Breast epithelium (tissue), 4 donors: ENCODE measurements around the gene WIPI1. TPM values are rescaled to one million over a fixed set of nuclear protein-coding genes. Genes with fewer than 3 reads are reported as not detected.

Experiments
- DNase-seq, 2 donors: peaks; one replicate each; pipeline ENCODE4 v3.0.0-alpha.2; 2019; ENCODE audit warnings: low spot score in 2 of 2
- H3K27ac ChIP-seq, 2 donors: fragments of 200-600 bp; sonication (generic) in 1 of 2; one replicate each; pipeline ENCODE4 v1.5.1; 2016 to 2019; ENCODE audit warnings: mild to moderate bottlenecking in 1 of 2
- H3K27me3 ChIP-seq, 2 donors: fragments of 200-600 bp; sonication (generic) in 1 of 2; one replicate each; pipeline versions ENCODE4 v1.5.1 to v1.6.0; 2017 to 2019; ENCODE audit warnings: control low read depth in 1 of 2, mild to moderate bottlenecking in 1 of 2
- H3K36me3 ChIP-seq: fragments of 200-600 bp; one replicate; pipeline ENCODE4 v1.5.1; 2019
- H3K4me1 ChIP-seq, 2 donors: fragments of 200-600 bp; sonication (generic); one replicate each; pipeline ENCODE4 v1.5.1; 2016 to 2019; ENCODE audit warnings: control low read depth in 1 of 2
- H3K4me3 ChIP-seq, 3 donors: fragments of 200-600 bp; sonication (generic); 1 replicate in 2 of 3; 2 replicates in 1 of 3; pipeline ENCODE4 v1.5.1; 2016 to 2019; ENCODE audit warnings: mild to moderate bottlenecking in 3 of 3, moderate library complexity in 2 of 3
- H3K9me3 ChIP-seq, 2 donors: fragments of 200-600 bp; sonication (generic) in 1 of 2; one replicate each; pipeline ENCODE4 v1.5.1; 2016 to 2019; ENCODE audit warnings: control low read depth in 1 of 2
- CTCF ChIP-seq, 3 donors: fragments of 450-650 bp; IDR thresholded peaks; one replicate each; pipeline ENCODE4 v1.5.1; 2016 to 2017; ENCODE audit warnings: antibody characterized with exemption in 3 of 3, mild to moderate bottlenecking in 3 of 3, moderate library complexity in 3 of 3
- POLR2A ChIP-seq: fragments of 450-650 bp; IDR thresholded peaks from one replicate; pipeline ENCODE4 v1.6.1; 2016; ENCODE audit warnings: antibody characterized with exemption, mild to moderate bottlenecking, moderate library complexity
- POLR2AphosphoS5 ChIP-seq, 3 donors: sonication (generic); formaldehyde crosslinking; IDR thresholded peaks; one replicate each; pipeline ENCODE4 v1.6.1; 2017; ENCODE audit warnings: antibody characterized with exemption in 3 of 3
- intact Hi-C: fragments of 100-400 bp; cut with DNase I; formaldehyde crosslinking; loops from one replicate; pipeline ENCODE4 v1.15.1; 2023; ENCODE audit warnings: low total_unique reads
- total RNA-seq, 3 donors: library from RNA; depleted of rRNA; stranded (reverse); fragments of >200 nt; gene quantifications; one replicate each; pipeline ENCODE4 v1.1.0, GENCODE V29; 2016

WIPI1 gene
- total RNA-seq, 3 donors from 2014 or later = 65.1 to 83.6 (median 70.9) TPM

GRCh38 chr17:68429881-68430280, 27.4 kb downstream of the WIPI1 start:
- Histone ChIP-seq H3K4me3 (no peak overlapping the region), H3K27ac (no peak overlapping the region), H3K36me3 (peaks cover 4% of the 10 kb centered on the region), H3K4me1 (no peaks in the 10 kb centered on the region), H3K27me3 (no peaks in the 10 kb centered on the region), H3K9me3 (no peaks in the 10 kb centered on the region)
- no peak for DNase-seq
- intact Hi-C loops = no loop called here
- TF ChIP-seq CTCF (IDR thresholded peaks at IDR 0.05) (no peak), POLR2AphosphoS5 (IDR thresholded peaks at IDR 0.05) (no peak), POLR2A (no peak)

GRCh38 chr17:68428498-68429172, 28.7 kb downstream of the WIPI1 start:
- no peak overlapping the region for H3K4me3 ChIP-seq
- intact Hi-C loops = no loop called here
- no peak overlapping the region for H3K27ac ChIP-seq
- no peaks in the 10 kb centered on the region for H3K27me3 ChIP-seq
- H3K9me3 ChIP-seq = no peaks in the 10 kb centered on the region
- peaks cover 4% of the 10 kb centered on the region for H3K36me3 ChIP-seq
- DNase-seq = no peak
- H3K4me1 ChIP-seq = no peaks in the 10 kb centered on the region
- TF ChIP-seq CTCF (IDR thresholded peaks at IDR 0.05) (no peak), POLR2AphosphoS5 (IDR thresholded peaks at IDR 0.05) (no peak), POLR2A (no peak)

GRCh38 chr17:68427575-68427974, 29.7 kb downstream of the WIPI1 start:
- H3K36me3 ChIP-seq = peaks cover 4% of the 10 kb centered on the region
- no peak overlapping the region for H3K4me3 ChIP-seq
- intact Hi-C loops = no loop called here

GRCh38 chr17:68425979-68426378, 31.3 kb downstream of the WIPI1 start:
- no peak for TF ChIP-seq POLR2A
- no peak for TF ChIP-seq CTCF (IDR thresholded peaks at IDR 0.05)
- TF ChIP-seq POLR2AphosphoS5 (IDR thresholded peaks at IDR 0.05) = no peak
- Histone ChIP-seq H3K4me1 (no peaks in the 10 kb centered on the region), H3K36me3 (no peaks in the 10 kb centered on the region), H3K4me3 (no peak overlapping the region), H3K9me3 (no peaks in the 10 kb centered on the region), H3K27me3 (no peaks in the 10 kb centered on the region), H3K27ac (no peak overlapping the region)
- no peak for DNase-seq
- intact Hi-C loops = no loop called here

More at GRCh38 chr17:68427575-68427974, 29.7 kb downstream of the WIPI1 start:
- Histone ChIP-seq H3K9me3 (no peaks in the 10 kb centered on the region), H3K27ac (no peak overlapping the region), H3K27me3 (no peaks in the 10 kb centered on the region), H3K4me1 (no peaks in the 10 kb centered on the region)
- DNase-seq = no peak
- TF ChIP-seq CTCF (IDR thresholded peaks at IDR 0.05) (no peak), POLR2AphosphoS5 (IDR thresholded peaks at IDR 0.05) (no peak), POLR2A (no peak)

GRCh38 chr17:68424861-68425260, 32.4 kb downstream of the WIPI1 start:
- Histone ChIP-seq H3K27ac (no peak overlapping the region), H3K36me3 (no peaks in the 10 kb centered on the region)
- peak in 1 of 2 donors; percentile 84 for DNase-seq

More at GRCh38 chr17:68424861-68425260, 32.4 kb downstream of the WIPI1 start:
- Histone ChIP-seq H3K9me3 (no peaks in the 10 kb centered on the region), H3K4me1 (no peaks in the 10 kb centered on the region), H3K27me3 (no peaks in the 10 kb centered on the region), H3K4me3 (no peak overlapping the region)
- intact Hi-C loops = no loop called here
- no peak for TF ChIP-seq POLR2AphosphoS5 (IDR thresholded peaks at IDR 0.05)
- no peak for TF ChIP-seq POLR2A
- TF ChIP-seq CTCF (IDR thresholded peaks at IDR 0.05) = no peak
